CD4-positive, alpha-beta T cell treated with Interleukin-6 for 4 hours (primary cell): Measurements from ENCODE around the gene CPNE4.

Source experiments
- DNase-seq: peaks from one replicate; pipeline ENCODE4 v3.0.0-alpha.2; 2020; ENCODE audit warnings: mixed read lengths

Gene CPNE4

DNA sequence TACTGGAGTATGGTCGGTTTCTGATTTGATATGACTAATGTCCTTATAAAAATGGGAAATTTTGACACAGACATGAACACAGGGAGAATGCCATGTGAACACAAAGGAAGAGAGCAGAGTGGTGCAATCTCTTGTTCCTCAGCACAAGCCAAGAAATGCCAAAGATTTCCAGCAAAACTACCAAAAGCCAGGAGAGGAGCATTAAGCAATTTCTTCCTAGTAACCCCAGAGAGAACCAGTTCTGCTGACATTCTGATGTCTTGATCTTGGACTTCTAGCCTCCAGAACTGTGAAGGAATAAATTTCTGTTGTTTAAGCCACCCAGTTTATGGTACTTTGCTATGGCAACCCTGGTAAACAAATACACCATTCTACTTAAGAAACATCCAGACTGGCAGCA, 304.2 kb downstream of the CPNE4 start:
- no peak for DNase-seq

DNA sequence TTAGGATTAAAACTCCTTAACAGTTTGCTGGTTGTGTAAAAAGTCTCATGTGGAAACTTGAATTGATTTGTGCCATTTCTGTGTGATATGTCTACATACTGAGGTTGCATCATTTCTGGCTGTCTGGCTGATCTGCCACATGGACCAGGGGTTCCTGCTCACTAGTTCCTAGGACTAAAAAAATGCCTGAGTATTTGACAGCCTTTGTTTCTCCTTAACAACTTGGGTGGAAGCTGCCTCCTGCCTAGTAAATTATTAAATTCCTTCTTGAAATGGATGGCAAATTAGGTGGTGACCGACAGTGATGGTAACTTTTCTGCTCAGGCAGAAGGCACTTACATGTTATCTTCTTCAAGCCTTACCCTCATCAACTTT, 305.2 kb downstream of the CPNE4 start:
- no peak for DNase-seq

DNA sequence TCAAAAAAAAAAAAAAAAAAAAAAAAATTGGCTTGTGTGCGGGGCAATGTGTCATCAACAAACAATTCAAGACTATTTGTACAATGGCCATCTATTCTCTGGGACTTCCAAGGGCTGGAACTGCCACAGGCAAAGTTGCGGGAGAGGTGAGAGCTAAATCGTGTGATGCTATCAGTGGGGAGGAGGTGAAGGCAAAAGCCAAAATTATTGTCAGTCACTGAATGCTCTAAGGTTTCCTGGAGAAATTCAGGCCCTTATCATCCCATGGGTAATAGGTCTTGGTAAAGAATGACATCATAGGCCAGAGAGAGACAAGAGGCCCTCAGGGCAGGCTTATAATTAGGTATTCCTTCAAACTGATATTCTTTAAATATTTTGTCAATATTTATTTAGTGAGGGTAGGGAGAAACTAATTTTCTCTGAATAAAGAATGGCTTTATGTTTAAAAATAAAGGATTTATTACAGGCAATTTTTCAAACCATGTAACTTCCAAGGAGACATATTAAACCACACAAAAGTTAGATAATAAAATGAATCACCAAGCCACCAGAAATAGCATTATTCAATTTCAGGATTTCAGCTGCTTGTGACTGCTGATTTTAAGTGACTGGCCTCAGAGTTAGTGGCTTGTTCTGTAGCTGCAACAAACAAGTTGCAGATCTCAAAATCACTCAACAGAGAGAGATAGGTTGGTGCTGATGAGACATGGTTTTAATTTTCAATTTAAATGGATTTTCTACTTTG, 305.7 kb downstream of the CPNE4 start:
- no peak for DNase-seq

DNA sequence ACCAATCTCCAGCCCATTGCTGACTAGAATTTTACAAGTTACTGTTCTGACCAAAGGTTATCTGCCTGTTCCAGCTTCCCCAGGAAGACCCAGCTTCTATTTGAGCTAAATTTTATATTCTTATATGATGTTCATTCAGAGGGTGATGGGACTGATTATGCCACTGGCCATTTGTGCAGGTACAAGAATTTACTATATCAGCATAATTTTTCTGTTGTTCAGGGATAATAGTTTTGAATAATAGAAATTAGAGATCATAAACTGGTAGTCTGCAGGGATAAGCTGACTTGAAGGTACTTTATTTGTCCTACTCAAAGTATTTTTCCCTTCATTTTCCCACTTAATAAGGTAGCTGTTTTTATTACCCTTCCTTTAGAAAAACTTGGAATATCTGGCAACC, 309.4 kb downstream of the CPNE4 start:
- DNase-seq, result no peak

DNA sequence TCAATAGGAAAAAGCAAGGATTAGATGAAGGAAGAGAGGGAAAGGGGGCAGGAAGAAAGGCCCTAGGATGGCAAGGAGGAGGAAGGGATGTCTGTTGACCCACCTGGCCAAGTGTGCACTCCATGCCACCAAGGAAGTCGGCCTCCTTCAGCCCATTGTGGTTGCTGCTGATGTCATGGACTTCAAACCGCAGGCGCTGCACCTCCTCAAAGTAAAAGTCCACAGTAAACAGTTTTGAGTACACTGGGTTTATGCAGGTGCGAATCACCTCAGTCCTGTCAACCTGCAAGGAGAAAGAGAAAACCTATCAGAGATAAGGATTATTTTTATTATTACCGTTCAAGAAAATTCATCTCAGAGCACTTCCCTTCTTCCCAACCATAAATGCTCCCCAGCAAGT, 311.5 kb downstream of the CPNE4 start:
- DNase-seq, result no peak

DNA sequence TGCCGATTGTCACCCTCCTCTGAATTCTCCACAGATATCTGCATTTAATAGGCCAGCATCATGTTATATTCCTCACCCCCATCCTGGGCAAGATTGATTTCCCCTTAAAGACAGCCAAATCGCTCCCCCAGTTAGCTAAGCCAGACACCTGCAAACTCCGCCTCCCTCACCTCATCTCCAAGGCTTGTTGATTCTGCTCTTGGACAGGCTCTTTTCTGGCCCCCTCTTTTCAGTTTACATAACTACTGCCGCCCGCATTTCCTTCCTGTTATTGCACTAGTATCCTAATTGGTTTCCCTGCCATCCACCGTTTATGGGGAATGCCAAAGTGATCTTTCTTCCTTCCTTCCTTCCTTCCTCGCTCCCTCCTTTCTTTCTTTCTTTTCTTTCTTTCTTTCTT, 317.3 kb downstream of the CPNE4 start:
- DNase-seq, result no peak

DNA sequence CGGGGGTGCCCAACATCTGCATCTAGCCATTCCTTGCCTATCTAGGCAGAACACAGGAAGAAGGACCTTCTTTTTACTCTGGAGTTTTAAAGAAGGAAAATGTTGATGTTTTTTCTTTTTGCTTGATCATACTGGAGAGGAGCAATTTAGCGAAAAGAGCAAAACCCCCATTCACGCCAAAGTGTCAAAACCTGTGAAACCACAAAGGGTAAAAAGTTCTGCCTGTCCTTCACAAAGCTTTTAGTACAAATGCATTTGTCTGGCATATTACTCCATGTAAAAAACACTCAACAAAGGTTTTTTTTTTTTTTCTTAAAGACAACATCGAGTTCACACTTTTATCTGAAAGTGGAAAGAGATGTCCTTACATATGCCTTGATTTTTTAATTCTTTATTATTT, 317.9 kb downstream of the CPNE4 start:
- DNase-seq, result no peak

DNA sequence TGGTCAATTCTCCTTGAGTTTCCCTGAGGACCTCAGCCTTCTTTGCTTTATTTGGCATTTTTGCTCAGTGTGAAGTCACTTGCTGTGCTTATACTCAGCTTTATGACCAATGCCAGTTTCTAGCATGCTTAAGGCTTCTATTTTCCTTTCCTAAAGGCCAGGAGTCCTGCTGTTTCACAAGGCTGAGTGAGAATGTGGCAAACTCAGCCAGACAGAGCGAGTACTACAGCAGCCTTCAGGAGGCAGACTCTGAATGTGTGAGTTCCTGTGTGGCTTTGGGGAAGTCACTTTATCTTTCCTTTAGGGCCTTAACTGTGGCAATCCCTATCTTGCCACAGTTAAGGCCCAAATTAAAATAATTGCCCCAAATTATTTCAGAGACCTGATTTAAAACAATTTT, 318.8 kb downstream of the CPNE4 start:
- DNase-seq, result no peak

DNA sequence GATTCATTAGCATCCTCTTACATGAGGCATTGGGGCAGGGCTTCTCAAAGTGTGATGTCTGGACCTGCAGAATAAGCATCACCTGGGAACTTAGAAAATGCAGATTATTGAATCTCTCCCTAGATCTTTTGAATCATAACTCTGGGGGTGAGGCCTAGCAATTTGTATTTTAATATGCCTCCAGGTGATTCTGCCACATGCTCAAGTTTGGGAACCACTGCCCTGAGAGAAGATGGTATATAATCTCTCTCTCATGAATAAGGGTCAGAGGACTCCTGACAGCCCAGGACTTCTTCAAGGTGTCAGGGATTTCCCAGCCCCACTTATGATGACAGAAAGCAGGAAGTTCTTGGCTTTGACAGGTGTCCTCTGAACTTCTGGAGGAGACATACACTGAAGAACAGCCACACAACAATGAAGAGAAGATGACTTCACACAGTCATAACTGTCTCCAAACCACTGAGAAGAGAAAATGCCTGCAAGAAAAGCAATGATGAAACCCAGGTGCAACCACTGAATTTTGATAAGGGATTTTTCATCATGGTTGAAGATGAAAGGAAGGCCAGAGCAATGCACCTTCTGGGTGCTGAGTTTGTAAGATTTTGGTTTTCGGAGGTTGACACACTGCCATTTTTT, 320.1 kb downstream of the CPNE4 start:
- no peak for DNase-seq

DNA sequence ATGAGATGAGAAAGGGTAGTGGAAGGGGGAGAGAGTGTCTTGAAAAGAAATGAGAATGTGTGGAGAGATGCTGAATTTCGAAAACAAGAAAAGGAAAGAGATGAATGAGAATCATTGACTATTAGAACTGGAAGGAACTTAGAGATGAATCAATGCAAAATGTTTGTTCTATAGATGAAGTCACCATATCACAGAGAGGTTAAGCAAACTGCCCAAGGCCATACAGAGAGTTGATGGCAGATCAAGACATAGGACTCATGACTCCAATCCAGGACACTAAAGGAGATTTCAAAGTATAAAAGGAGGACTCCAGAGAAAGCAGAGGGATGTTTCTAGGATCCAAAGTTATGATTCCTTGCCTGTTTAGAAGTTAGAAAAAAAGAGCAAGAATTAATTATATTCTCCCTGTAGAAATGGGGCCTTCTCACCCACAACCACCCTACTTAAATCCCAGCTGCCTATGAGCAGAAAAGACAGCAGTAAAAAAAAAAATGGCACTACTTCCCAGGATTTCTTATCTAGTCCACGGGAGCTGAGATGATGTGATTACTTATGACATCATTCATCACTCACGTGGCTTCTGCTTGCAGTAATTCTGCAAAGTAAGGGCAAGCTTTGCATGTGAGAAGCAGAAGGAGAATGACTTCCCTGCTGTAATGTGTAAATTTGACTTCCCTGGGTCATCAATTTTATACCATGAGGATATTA, 321.2 kb downstream of the CPNE4 start:
- no peak for DNase-seq

DNA sequence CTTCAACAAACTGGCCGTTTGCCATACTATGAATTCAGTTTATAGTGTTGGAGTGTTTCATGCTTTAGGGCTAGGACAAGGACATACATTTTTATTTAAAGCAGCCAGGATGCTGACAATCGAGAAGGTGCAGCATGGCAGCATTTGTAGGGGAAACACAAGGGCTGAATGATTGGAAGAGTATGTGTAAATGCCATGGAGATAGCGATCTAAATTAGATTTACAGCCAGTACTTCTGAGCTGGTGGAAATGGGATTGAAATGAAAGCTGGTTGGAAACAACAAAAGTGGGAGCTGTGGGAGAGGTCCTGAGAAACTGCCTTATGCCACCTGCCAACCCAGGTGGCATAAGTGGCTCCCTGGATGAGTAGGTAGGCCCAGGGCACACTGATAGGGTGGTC, 322.2 kb downstream of the CPNE4 start:
- no peak for DNase-seq

DNA sequence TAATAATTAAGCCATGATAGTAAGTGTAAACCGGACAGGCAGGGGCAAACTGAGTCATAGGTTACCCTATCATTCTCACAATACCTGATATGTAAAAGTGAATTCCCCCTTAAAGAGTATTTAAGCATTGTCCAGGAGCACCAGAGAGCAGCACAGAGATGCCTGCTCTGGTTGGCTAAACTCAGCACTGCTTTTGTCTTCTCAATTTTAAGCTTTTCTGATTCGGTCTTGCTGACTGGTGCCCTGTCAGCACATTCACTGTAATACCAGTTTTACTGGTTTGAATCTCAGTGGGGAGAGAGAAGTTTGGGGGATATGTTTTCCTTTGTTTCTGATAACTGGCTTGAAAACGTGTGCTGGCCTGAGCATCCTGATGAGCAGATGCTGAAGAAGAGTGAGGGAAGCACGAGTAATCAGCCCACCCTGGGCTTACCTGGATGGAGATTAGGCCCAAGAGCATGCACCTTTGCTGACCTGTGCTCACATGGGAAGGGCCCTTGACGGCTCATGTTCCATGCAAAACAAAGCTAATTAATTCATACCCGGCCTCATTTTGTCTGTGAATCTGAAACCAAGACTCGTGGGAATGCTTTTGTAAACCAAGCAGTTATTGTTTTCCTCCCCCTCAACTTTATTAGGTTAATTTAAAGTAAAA, 323.6 kb downstream of the CPNE4 start:
- DNase-seq, result no peak

DNA sequence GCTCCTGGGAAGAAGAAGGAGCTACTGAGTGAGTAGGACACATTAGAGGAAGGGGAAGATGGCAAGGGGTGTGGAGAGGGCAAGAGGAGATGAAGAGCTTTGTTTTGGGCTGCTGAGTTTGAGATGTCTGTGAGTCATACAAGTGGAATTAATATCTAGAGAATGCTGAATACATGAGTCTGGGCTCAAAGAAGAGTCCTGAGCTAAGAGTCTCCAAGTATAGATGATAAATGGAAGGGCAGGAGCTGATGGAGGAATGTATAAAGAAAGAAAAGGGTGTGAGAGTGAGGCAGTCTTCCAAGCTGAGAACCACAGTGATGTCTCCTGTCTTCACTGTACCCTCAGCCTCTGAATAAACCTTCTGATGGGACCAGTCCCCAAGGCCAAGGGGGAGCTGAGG, 326.6 kb downstream of the CPNE4 start:
- no peak for DNase-seq

DNA sequence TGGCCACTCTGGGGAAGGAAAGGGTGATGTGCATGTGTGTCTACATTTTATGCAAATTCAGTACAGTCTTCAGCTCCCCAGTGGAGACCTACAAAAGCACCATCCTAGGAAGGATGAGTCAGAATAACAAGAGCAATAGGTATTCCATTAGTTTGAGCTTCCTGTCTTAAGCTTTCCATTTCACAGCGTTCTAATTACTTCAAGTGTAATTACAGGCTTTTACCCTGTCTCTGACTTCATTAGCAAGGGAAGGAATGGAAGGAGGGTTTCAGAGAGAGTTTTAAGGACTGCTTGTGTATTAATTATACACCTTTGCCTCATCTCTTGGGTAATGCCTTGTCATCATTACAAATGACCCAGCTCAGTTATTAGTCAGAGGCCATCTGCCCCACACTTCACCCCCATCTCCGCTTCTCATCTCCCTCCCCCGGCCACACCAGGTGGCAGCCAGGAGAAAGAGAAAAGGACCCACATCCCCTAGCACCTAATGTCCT, 329.2 kb downstream of the CPNE4 start:
- DNase-seq, result no peak

DNA sequence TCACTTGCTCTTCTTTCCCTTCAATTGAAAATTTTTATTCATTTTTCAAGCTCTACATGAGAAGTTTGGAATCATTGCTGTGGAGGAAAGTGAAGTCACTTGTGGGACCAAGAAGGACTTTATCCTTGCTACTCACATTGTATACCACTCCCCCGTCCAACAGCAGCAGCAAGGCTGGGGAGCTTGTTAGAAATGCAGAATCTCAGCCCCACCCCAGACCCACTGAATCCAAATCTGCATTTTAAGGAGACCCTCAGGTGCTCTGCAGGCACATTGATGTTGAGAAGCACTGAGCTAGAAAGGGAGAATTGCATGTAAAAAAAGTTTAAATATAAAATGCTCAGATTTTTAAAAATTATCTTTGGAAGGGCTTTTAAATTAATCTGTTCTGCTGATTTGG, 329.7 kb downstream of the CPNE4 start:
- no peak for DNase-seq

DNA sequence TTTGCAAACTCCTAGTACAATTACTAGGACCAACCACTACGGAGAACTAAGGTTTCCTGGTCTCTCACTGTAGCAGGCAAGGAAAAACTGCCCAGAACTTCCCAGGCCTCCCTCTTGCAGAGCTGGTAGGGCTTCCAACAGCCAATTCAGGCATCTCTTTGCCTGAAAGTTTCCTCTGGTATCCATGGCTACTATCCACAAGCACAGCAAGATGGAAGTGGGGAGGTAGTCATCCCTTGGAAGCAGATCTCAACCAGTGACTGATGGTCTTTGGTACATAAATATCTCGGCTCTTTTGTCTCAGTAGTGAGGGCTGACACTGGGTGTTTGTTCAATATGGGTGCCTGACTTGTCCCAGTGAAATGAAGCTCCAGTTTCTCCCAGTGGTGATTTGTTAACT, 330.7 kb downstream of the CPNE4 start:
- no peak for DNase-seq

DNA sequence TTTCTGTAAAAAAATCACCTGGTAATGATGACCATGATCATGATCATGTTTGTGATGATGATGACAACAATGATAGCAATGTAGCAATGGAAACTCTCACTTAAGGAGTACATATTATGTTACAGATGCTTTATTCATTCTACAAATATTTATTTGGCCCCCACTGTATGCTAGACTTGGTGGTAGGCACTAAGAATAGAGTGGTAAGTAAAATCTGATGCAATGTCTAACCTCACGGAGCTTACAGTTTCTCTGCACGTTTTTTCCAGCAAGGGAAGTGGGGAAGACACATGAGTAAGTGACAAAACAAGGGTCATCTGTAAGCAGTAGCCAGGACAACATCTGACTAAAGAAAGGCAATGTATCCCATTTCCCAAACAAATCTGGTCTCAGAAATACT, 332.7 kb downstream of the CPNE4 start:
- no peak for DNase-seq

DNA sequence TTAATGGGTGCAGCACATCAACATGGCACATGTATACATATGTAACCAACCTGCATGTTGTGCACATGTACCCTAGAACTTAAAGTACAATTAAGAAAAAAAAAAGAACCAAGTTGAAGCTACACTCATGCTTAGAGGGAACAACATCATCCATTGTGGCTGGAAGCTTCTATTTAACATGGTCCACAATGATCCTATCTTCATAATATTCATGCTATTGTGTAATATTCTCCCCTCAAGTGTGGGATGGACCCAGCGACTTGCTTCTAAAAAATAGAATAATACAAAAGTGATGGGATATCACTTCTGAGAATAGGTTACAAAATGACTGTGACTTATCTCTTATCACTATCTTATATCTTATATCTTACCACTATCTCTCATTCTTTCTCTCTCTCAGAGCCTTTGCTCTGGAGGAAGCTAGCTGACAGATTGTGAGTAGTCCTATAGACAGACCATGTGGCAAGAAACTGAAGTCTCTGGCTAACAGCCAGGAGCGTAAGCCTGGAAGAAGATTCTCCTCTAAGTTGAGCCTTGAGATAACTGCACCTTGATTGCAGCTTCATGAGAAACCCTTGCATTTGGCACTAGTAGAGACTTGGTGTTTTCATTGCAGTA, 333.6 kb downstream of the CPNE4 start:
- DNase-seq, result no peak

DNA sequence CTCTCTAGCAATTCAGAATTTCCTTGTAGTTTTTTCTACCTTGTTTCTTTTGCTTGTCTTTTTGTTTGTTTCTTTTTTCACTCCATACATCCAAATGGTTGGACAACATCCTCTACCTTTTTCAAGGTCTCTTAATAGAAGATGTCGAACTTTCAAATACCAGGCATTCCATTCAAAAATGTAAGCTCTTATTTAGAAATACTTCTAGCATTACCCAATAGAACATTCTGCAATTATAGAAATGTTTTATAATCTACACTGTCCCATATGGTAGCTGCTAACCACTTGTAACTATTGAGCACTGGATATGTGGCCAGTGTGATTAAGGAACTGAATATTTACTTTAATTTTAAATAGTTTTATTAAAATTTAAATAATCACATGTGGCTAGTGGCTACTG, 335.8 kb downstream of the CPNE4 start:
- DNase-seq, result no peak

DNA sequence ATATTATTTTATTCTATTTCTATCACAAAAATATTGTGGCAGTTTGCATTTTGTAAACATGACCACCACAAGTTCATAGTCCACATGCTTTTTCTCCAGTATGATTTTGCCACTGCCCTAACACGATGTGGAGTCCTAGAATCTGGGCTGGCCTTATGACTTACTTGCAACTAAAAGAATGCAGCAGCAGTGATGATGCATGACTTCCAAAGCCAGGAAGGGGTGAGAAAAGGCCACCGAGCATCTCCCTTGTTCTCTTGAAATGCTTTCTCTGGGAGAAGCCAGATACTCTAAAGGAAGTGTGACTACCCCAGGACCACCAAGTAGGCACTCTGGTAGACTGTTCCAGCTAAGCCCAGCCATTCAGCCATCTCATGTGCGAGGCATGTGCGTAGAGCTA, 340.4 kb downstream of the CPNE4 start:
- no peak for DNase-seq

DNA sequence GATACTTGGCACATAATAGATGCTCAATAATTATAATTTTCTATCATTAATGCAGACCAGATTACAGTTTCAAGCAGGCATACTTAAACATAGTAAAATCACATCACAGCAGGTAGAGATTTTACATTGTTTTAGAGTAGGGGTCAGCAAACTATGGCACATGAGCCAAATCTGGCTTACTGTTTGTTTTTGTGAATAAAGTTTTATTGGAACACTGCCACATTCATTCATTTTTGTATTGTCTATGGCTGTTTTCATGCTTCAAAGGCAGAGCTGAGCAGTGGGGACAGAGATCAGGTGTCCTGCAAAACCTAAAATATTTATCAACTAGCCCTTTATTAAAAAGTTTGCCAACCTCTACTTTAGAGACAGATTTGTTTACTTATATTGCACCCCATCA, 342.5 kb downstream of the CPNE4 start:
- DNase-seq, result no peak

DNA sequence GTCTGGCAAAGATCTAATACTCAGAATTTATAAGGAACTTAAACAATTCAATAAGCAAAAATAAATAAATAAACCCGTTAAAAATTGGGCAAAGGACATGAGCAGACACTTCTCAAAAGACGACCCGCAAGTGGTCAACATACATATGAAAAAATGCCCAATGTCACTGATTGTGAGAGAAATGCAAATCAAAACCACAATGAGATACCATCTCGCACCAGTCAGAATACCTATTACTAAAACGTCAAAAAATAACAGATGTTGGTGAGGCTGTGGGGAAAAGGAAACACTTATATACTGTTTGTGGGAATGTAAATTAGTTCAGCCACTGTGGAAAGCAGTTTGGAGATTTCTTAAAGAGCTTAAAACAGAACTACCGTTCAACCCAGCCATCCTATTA, 344.0 kb downstream of the CPNE4 start:
- DNase-seq, result no peak

DNA sequence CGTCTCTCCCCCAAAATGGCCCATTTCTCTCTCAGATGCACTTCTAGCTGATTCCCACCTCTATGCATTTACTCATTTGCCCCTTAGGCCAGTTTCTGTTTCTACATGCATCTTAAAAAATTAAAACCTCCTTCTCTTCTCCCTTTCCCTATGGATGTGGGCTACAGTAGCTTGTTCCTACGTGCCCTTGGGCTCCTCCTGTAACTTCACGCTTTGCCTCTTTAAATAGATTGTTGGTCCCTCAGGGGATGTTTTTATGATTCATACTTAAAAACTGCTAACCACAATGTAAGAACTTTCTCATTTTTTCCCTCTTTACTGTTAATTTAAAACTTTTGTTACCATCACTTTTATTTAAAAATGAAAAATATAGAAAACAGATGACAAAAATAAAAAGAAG, 346.4 kb downstream of the CPNE4 start:
- no peak for DNase-seq
